Muscle of leg (tissue), 11 donors: ENCODE measurements around the gene RSAD2. TPM values are rescaled to one million over a fixed set of nuclear protein-coding genes. Genes with fewer than 3 reads are reported as not detected.
"Not testable (repeated sequence)": the region's sequence is repeated elsewhere in the genome, so short reads cannot be mapped to it uniquely, and the experiment has no call there.

Source experiments
- DNase-seq: peaks from one replicate; pipeline ENCODE4 v3.0.0; 2013
- H3K27ac ChIP-seq: one replicate; pipeline ENCODE4 v1.5.1; 2013; ENCODE audit warnings: mild to moderate bottlenecking, low read length, control low read depth
- H3K27me3 ChIP-seq: one replicate; pipeline ENCODE4 v1.6.1; 2013; ENCODE audit warnings: low read length; ENCODE audit not compliant: control insufficient read depth, insufficient read depth
- H3K36me3 ChIP-seq: one replicate; pipeline ENCODE4 v1.6.1; 2013; ENCODE audit warnings: low read length; ENCODE audit not compliant: control insufficient read depth, insufficient read depth
- H3K4me1 ChIP-seq: one replicate; pipeline ENCODE4 v1.6.1; 2013; ENCODE audit warnings: low read length; ENCODE audit not compliant: control insufficient read depth, insufficient read depth
- H3K4me3 ChIP-seq: one replicate; pipeline ENCODE4 v1.5.1; 2013; ENCODE audit warnings: low read length, control low read depth
- H3K9me3 ChIP-seq: replicated peaks from 2 replicates; pipeline ENCODE4 v1.6.1; 2013; ENCODE audit warnings: low read depth, low read length; ENCODE audit not compliant: control insufficient read depth
- WGBS: methylation state at CpG from one replicate; pipeline ENCODE4 v1.1.5; 2013; ENCODE audit warnings: missing lambda C conversion rate; ENCODE audit not compliant: insufficient coverage; 5-methylcytosine and 5-hydroxymethylcytosine counted together
- polyA plus RNA-seq, 8 donors: library from polyadenylated mRNA; unstranded; fragments of 120-200 nt; gene quantifications; one replicate each; pipeline versions ENCODE4 v1.2.1 to v1.2.3, GENCODE V29; 2013; ENCODE audit warnings: inconsistent platforms in 1 of 8, low replicate concordance in 1 of 8; ENCODE audit not compliant: insufficient read length in 8 of 8, insufficient read depth in 1 of 8
- total RNA-seq: library from RNA; stranded (reverse); fragments of 120-200 nt; gene quantifications from one replicate; pipeline ENCODE4 v1.2.4, GENCODE V29; 2013

RSAD2 gene
- total and polyA plus RNA-seq, 9 donors = 2.6 to 5.1 (median 3.1) TPM

- peaks cover 70% of the 10 kb centered on the region for H3K9me3 ChIP-seq
- peak; percentile 10 for DNase-seq
- no peaks in the 10 kb centered on the region for H3K27me3 ChIP-seq
- H3K4me3 ChIP-seq = no peak overlapping the region
- H3K36me3 ChIP-seq = peaks cover 14% of the 10 kb centered on the region
- no peaks in the 10 kb centered on the region for H3K4me1 ChIP-seq
- H3K27ac ChIP-seq = no peak overlapping the region
- no CpG with 5 or more reads among the region's 3 CpGs for WGBS
Observed at GRCh38 chr2:6845312-6845711, 32.3 kb upstream of the RSAD2 start.

- WGBS = no CpG with 5 or more reads among the region's 2 CpGs
- Histone ChIP-seq H3K4me3 (no peak overlapping the region), H3K36me3 (peaks cover 14% of the 10 kb centered on the region)
Observed at GRCh38 chr2:6845903-6846302, 31.7 kb upstream of the RSAD2 start.

GRCh38 chr2:6846540-6846939 lies 31.0 kb upstream of the RSAD2 start:
- no peak for DNase-seq
- no CpG with 5 or more reads among the region's 1 CpG for WGBS
- Histone ChIP-seq H3K9me3 (peaks cover 72% of the 10 kb centered on the region), H3K36me3 (peaks cover 21% of the 10 kb centered on the region), H3K27ac (no peak overlapping the region), H3K4me1 (no peaks in the 10 kb centered on the region), H3K4me3 (no peak overlapping the region), H3K27me3 (no peaks in the 10 kb centered on the region)

More at GRCh38 chr2:6845903-6846302, 31.7 kb upstream of the RSAD2 start:
- Histone ChIP-seq H3K9me3 (peaks cover 68% of the 10 kb centered on the region), H3K27ac (no peak overlapping the region), H3K27me3 (no peaks in the 10 kb centered on the region), H3K4me1 (no peaks in the 10 kb centered on the region)
- DNase-seq = no peak

GRCh38 chr2:6846967-6847681 lies 30.5 kb upstream of the RSAD2 start:
- H3K27me3 ChIP-seq = no peaks in the 10 kb centered on the region
- no peak for DNase-seq
- no peak overlapping the region for H3K27ac ChIP-seq
- no peaks in the 10 kb centered on the region for H3K4me1 ChIP-seq
- peaks cover 67% of the 10 kb centered on the region for H3K9me3 ChIP-seq
- no peak overlapping the region for H3K4me3 ChIP-seq
- peaks cover 26% of the 10 kb centered on the region for H3K36me3 ChIP-seq
- WGBS = 79% methylated on average over 4 of the region's 6 CpGs

GRCh38 chr2:6852195-6852594 lies 25.4 kb upstream of the RSAD2 start:
- Histone ChIP-seq H3K4me1 (no peaks in the 10 kb centered on the region), H3K27ac (no peak overlapping the region), H3K27me3 (no peaks in the 10 kb centered on the region), H3K36me3 (peaks cover 26% of the 10 kb centered on the region), H3K9me3 (peaks cover 16% of the 10 kb centered on the region), H3K4me3 (no peak overlapping the region)
- DNase-seq = no peak
- no CpG with 5 or more reads among the region's 2 CpGs for WGBS

- Histone ChIP-seq H3K27ac (no peak overlapping the region), H3K4me1 (no peaks in the 10 kb centered on the region), H3K9me3 (peaks cover 6% of the 10 kb centered on the region), H3K27me3 (no peaks in the 10 kb centered on the region), H3K4me3 (no peak overlapping the region), H3K36me3 (peaks cover 22% of the 10 kb centered on the region)
- WGBS = 67% methylated on average over 1 of the region's 2 CpGs
- DNase-seq = no peak
Observed at GRCh38 chr2:6854416-6854815, 23.2 kb upstream of the RSAD2 start.

GRCh38 chr2:6855860-6856547 lies 21.6 kb upstream of the RSAD2 start:
- H3K4me1 ChIP-seq = no peaks in the 10 kb centered on the region
- no peak for DNase-seq
- H3K27me3 ChIP-seq = no peaks in the 10 kb centered on the region
- peaks cover 7% of the 10 kb centered on the region for H3K9me3 ChIP-seq
- H3K27ac ChIP-seq = no peak overlapping the region
- H3K36me3 ChIP-seq = peaks cover 24% of the 10 kb centered on the region
- H3K4me3 ChIP-seq = no peak overlapping the region

- Histone ChIP-seq H3K27ac (no peak overlapping the region), H3K27me3 (no peaks in the 10 kb centered on the region), H3K36me3 (peaks cover 24% of the 10 kb centered on the region), H3K9me3 (peaks cover 3% of the 10 kb centered on the region), H3K4me3 (no peak overlapping the region), H3K4me1 (no peaks in the 10 kb centered on the region)
- no peak for DNase-seq
- no CpG with 5 or more reads among the region's 1 CpG for WGBS
Observed at GRCh38 chr2:6856548-6856920, 21.0 kb upstream of the RSAD2 start.

- not testable (repeated sequence) for DNase-seq, H3K27me3 ChIP-seq, H3K9me3 ChIP-seq, H3K4me1 ChIP-seq, H3K4me3 ChIP-seq, H3K27ac ChIP-seq
- 92% methylated on average over 2 of the region's 4 CpGs for WGBS
- peaks cover 20% of the 10 kb centered on the region for H3K36me3 ChIP-seq
Observed at GRCh38 chr2:6858466-6859027, 19.0 kb upstream of the RSAD2 start.

GRCh38 chr2:6860296-6860695 lies 17.3 kb upstream of the RSAD2 start:
- Histone ChIP-seq H3K27ac (no peak overlapping the region), H3K27me3 (no peaks in the 10 kb centered on the region), H3K9me3 (peaks cover 3% of the 10 kb centered on the region), H3K36me3 (peaks cover 20% of the 10 kb centered on the region), H3K4me3 (no peak overlapping the region), H3K4me1 (peaks cover 19% of the 10 kb centered on the region)
- WGBS = 100% methylated on average over 1 of the region's 3 CpGs
- DNase-seq = no peak
